HG02763 (cell line): ENCODE results near the gene PDE4B.
"Not testable (repeated sequence)": the region's sequence is repeated elsewhere in the genome, so short reads cannot be mapped to it uniquely, and the experiment has no call there.

Experiments
- ATAC-seq: cut with Tn5 transposase; IDR thresholded peaks from one replicate; pipeline ENCODE4 v1.9.1; 2021; ENCODE audit warnings: mild to moderate bottlenecking, moderate library complexity; ENCODE audit not compliant: unreplicated experiment

PDE4B gene

DNA sequence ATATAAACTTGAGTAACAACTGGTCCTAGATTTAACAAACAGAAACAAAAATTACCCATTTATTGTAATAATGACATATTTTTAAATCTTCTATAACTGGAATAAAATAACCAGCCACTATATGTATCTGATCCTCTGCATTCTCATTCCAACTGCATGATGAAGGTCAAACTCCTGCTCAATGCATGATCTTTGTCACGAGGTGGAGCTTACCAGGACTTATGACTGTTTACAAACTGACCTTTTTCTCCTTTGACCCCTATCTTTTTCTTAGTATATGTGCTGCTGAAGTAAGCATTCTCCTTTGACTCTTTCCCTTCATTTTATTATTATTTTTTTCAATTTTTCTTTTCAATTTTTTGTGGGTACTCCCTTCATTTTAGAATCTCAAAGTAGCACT, 252.2 kb downstream of the PDE4B start:
- no peak for ATAC-seq

DNA sequence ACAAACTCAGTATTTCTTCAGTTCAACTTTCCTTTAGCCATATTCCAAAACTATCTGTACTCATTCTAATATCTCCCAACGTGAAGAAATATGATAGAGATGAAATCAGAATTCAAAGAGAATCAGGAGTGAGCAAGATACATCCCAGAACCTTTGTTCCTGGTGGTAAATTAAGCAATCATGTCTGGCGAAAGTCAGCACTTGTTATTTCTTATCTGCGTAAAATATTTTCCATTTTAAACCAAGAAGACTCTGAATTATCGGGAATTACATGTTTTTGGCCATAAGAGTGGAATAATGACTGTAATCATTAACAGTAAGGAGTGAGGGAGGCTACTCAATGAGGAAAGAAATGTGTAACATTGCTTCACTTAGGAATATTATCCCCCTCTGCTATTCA, 253.7 kb downstream of the PDE4B start:
- ATAC-seq: no peak

DNA sequence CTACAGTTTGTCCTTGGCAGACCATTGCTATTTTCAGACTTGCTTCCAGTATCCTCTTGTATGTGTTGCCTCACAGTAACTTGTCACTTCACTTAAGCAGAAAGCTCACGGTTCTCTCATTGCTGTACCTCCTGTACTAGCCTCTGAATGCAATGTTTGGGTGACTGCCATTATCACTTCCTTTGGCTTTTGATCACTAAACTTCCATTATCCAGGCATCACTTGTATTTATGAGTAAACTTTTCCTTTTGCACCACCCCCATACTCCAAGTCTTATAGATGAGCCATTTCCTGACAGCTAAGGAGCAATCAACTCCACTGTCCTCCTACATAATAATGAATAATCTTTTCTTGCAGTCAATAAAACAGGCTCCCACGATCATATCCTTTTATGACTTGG, 255.3 kb downstream of the PDE4B start:
- no peak for ATAC-seq

DNA sequence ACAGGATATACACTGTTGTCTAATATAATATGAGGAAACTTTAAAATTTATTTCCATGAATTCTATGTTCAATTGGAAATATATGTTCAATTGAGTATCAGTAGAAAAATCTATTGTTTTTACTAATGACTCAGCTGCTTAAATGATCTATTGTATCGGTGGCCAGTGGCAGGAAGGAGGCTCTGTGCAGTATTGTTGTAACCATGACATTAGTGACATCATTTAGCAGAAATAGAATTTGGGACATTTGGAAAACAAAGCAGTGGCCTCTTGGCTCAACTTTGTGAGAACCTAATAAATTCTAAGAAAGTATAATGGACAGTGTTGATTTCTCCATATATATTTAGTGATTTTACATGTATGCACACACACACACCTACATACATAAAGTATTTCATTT, 257.4 kb downstream of the PDE4B start:
- ATAC-seq: no peak

DNA sequence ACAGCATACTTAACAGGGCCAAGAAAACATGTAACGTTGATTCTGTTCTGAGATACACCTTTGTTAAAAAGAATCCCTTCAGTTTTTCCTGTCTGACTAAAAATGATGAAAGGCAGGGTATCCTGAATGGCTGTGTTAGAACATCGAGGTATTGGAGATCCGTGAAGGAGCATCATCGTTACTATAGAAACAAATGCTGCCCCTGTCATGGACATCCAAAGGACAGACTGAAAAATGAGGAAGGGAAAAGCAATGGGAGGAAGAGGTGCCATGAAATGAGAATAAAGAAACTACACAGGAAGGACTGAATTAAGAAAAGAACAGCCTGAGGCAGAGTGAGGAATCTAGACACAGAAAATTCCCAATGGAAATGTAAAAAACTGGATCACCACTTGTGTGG, 257.9 kb downstream of the PDE4B start:
- no peak for ATAC-seq

DNA sequence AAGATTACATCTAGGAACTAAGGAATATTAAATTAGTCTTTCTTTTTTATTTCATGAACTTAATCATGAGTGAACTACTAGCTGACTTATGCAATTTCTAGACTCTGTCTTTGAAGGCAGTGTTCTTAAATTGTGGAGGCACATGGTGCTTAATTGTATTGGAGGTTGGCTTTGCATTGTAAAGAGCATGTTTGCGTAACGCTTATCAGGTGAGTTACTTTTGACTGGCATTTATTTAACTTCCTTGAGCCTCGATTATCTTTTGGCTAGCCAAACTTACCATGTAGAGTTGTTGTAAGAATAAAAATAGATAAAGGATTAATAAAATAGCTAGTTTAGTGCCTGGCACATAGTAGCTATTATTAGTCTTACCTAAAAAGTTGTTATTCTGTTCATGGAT, 262.4 kb downstream of the PDE4B start:
- no peak for ATAC-seq

DNA sequence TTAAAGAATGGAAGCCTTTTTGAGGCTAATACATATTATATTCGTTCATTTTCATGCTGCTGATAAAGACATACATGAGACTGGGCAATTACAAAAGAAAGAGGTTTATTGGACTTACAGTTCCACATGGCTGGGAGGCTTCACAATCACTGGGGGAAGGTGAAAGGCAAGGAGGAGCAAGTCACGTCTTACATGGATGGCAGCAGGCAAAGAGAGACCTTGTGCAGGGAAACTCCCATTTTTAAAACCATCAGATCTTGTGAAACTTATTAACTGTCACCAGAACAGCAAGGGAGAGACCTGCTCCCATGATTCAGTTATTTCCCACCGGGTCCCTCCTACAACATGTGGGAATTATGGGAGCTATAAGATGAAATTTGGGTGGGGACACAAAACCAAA, 264.8 kb downstream of the PDE4B start:
- ATAC-seq: not testable (repeated sequence)

DNA sequence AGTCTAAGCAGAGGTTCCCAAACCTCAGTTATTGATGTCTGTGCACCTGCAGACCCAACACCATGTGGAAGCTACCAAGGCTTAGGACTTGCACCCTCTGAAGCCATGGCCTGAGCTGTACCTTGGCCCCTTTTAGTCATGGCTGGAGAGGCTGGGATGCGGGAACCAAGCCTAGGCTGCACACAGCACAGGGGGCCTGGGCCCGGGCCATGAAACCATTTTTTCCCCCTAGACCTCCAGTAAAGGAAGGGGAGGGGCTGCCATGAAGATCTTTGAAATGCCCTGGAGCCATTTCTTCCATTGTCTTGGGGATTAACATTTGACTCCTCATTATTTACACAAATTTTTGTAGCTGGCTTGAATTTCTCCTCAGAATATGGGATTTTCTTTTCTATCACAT, 265.9 kb downstream of the PDE4B start:
- no peak for ATAC-seq

DNA sequence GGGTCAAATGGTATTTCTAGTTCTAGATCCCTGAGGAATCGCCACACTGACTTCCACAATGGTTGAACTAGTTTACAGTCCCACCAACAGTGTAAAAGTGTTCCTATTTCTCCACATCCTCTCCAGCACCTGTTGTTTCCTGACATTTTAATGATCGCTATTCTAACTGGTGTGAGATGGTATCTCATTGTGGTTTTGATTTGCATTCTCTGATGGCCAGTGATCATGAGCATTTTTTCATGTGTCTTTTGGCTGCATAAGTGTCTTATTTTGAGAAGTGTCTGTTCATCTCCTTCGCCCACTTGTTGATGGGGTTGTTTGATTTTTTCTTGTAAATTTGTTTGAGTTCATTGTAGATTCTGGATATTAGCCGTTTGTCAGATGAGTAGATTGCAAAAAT, 274.5 kb downstream of the PDE4B start:
- not testable (repeated sequence) for ATAC-seq

DNA sequence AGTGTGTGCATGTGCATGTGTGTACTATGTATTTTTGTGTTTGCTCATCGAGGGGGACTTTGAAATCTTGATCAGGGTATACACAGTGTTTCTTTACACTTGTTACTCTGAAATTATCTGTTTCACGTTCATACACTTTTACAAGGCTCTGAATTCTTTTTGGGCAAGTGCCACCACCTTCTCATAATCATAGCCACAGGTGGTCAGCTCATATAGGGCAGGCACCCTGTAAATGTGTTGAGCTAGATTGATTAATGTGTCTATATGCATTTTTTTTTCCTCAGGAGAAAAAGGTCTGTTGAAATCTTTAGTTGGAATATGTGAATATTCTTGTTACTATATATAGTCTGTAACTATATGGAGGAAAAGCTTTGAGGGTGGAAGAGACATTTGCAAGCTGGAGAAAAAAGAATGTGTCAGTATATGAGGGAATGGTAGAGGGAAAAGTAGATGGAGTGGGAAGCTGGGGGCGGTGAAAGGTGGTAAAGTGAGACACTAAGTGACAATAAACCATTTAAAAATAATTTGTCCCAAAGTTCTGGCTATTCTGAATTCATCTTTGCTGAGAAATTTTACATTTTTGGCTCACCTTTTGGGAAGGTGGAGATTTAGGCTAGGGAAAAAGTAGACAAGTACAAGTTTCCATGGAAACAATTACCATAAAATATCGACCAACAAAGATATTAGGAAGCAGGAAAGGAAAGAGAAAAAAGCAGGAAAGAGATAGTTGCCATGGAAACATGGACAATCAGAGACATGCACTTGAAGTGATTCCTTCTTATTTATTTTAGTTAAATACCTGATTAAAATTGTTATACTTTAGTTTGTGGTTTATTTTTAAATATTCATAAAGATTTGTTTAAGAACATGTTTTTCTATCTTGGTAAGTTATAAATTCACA, 277.5 kb downstream of the PDE4B start:
- no peak for ATAC-seq

DNA sequence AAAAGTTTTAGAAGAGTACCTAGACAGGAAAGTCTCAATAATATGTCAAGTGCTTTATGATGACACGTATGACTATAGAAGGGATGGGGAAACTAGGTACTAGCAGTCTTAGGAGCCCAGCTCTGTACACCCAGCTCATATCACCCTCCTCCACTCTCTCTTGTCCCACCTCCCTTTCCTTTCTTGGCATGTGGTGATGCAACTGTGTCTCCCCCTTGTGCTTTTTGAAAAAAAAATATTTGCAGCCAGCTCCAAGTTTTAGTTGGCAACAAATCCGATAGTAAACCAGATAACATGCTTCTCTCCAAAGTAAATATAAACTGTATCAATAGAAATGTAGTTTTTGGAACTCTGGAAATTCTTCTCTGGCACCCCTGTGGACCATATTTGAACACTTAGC, 280.7 kb downstream of the PDE4B start:
- ATAC-seq: no peak

DNA sequence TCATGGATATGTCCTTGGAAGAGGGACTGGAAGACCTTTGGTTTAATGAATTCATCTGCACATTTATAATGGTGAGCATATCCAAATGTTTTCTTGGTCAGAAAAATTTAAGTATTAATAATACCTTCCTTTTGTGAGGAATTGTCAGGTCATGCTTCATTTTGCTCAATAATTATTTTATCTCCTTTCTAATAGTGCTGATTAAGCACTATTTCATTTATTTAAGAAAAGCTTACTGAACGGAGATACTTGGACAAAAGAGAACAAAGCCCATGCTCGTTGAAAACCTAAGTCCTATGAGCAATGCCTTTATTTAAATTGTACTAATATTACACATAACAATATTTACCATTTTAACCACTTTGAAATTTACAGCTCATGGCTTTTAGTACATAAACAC, 281.5 kb downstream of the PDE4B start:
- ATAC-seq: no peak

DNA sequence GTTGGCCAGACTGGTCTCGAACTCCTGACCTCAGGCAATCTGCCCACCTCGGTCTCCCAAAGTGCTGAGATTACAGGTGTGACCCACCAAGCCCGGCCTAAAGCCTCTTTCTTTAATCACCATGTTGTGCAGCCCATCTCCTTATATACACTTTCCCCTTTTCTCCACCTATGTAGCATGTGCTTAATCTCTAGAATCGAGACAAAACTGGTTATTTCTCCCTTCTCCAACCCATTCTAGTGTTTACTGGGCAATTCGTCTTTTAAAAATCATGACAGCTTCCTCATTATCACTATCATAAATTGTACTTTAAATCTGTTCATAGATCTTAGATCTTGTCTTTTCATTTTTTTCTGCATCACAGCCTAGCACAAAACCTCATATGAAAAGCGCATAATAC, 285.7 kb downstream of the PDE4B start:
- ATAC-seq: no peak

DNA sequence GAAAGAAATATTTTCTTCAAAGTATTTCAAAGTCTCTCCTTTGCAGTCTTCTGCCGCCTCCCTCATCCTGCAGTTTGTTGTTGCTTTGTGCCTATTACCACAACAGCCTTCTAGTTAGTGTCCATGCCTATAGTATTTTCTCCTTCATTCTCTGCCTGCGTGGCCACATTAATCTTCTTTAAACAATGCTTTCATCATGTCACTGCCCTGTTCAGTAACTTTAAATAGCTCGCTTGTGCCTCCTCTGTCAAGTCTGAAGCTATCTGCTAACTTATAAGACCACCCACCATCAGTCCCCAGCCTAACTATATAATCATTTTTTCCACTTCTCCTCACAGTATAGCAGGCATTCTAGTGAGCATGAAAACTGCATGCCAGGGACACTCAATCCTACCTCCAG, 290.3 kb downstream of the PDE4B start:
- no peak for ATAC-seq

DNA sequence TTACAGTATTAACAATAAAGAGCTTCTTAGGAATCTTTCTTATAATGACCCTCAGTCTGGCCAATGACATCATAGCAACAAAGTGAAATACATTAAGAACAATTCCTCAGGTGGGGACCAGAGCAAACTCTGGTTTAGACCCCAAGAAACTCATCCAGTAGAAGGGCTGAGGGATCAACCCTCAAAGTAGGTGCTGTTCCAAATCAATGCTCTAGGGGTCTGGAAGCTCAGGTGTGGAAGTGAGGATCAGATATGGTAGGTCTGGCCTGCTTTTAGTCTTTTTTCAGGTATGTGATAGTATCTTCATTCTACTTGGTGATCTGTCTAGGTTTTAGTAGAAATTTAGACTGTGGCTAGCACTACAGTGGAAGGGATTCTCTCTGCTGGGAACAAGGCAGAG, 291.7 kb downstream of the PDE4B start:
- no peak for ATAC-seq

DNA sequence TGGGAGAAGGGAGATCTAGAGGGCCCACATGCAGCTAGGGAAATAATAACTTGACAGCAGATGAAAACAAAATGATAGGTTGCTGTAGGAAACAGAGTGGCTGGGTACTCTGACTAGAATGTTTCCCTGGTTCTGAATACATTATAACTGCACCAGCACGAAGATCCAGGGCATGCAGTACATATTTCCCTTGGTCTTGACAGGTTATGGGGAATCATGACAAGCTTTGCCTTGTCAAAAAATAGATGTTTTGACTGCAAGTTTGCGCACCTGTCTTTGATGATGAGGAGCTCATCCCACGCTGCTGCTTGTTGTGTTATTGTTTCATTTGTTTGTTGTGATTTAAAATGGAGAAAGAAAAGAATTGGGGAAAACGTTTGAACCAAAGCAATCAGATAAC, 292.9 kb downstream of the PDE4B start:
- ATAC-seq: no peak

DNA sequence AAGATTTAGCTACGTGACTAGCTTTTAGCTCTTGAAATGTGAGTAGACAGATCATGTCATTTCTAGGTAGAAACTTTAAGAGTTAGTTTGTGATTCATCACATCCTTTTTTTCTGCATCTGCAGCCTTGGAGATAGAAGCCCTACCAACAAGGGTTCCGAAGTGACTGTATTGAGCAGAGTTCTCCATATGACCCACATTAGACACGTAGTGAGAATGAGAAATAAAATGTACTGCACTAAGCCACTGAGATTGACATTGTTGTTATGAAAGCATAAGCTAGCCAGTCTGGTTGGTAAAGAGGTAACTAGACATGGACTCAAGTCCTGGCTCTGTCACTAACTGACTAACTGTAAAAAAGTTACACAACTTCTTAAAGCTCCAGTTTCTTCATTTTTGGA, 296.1 kb downstream of the PDE4B start:
- no peak for ATAC-seq

DNA sequence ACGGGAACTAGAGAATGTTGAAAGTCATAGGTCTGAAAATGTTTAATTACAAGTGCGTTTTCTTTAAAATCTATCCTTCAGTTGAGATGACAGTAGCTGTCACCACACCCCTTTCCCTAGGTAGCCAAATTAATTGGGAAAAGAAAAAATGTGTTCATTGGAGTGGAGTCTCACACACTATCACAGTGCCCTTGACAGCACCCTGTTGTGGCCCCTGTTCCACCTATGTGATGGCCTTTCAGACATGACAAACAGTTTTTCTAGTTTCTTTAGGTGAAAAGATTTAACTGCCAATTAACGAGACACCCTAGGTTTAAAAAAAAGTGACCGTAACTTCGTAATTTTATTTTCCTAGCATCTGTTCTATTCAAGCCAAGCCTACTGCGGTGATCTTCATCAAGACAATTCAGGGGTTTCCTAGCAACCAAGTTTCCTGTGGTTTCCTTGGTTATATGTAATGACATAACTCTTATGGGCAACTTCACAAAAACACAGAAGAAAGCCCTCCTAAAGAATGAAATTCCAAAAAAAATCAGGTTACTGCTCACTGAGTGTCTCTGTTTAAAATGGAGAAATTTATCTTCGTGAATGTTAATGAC, 298.3 kb downstream of the PDE4B start:
- ATAC-seq: no peak

DNA sequence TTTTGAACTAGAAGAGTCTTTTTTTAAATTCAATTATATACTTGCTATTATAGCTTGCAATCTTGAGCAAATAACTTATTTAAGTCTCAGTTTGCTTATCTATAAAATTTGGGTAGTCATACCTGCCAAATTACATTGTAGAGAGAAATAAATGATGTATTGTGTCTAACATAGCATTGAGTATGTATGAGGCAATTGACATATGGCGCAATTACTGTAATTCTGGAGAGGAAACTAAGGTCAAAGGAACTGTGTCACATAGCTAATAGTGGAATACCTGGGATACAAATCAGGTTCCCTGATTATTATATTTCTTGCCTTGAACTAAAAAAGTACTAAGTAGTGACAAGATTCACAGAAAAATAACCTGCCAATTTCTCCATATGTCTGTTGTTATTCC, 302.5 kb downstream of the PDE4B start:
- no peak for ATAC-seq

DNA sequence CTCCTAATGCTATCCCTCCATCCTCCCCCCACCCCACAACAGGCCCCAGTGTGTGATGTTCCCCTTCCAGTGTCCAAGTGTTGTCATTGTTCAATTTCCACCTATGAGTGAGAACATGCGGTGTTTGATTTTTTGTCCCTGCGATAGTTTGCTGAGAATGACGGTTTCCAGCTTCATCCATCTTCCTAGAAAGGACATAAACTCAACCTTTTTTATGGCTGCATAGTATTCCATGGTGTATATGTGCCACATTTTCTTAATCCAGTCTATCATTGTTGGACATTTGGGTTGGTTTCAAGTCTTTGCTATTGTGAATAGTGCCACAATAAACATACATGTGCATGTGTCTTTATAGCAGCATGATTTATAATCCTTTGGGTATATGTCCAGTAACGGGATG, 308.3 kb downstream of the PDE4B start:
- not testable (repeated sequence) for ATAC-seq

DNA sequence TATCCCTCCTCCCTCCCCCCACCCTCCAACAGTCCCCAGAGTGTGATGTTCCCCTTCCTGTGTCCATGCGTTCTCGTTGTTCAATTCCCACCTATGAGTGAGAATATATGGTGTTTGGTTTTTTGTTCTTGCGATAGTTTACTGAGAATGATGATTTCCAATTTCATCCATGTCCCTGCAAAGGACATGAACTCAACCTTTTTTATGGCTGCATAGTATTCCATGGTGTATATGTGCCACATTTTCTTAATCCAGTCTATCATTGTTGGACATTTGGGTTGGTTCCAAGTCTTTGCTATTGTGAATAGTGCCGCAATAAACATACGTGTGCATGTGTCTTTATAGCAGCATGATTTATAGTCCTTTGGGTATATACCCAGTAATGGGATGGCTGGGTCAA, 311.4 kb downstream of the PDE4B start:
- not testable (repeated sequence) for ATAC-seq

DNA sequence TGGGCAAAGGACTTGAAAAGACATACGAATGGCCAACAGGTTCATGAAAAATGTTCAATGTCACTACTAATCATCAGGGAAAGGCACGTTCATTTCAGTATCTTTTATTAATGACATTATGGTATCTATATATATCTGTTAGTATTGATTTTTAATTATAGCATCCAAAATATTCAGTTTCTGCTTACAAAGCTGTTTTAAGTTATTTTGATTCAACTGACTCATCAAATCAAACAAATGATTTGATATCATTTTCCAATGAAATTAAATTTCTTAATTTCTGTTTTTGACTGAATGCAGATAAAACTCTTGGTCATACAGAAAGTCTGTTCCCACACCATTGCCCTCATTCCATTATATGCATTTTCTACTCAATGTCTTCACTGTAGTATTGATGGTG, 315.9 kb downstream of the PDE4B start:
- no peak for ATAC-seq
